A549 treated with dexamethasone at 1 μM for 4 hours (cell line): ENCODE results near the gene TEX28. TPM values are rescaled to one million over a fixed set of nuclear protein-coding genes. Genes with fewer than 3 reads are reported as not detected.

Experiments used
- total RNA-seq: library from RNA; stranded (reverse); fragments of 200-300 nt; extraction: Qiagen RNA extraction; gene quantifications from 5 replicates; pipeline ENCODE4 v1.2.3, GENCODE V29; 2022

The TEX28 gene, protein sequence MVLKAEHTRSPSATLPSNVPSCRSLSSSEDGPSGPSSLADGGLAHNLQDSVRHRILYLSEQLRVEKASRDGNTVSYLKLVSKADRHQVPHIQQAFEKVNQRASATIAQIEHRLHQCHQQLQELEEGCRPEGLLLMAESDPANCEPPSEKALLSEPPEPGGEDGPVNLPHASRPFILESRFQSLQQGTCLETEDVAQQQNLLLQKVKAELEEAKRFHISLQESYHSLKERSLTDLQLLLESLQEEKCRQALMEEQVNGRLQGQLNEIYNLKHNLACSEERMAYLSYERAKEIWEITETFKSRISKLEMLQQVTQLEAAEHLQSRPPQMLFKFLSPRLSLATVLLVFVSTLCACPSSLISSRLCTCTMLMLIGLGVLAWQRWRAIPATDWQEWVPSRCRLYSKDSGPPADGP
- 0.09 TPM in 1 of 5 replicates, not detected in the others for total RNA-seq

GRCh38 chrX:154294791-154295574 is at the start of gene TEX28:
Gene TEX28 (minus strand): TSS chrX:154295124. CDS start chrX:154292117, 3,007 bp downstream.

GRCh38 chrX:154295664-154296310 is 863 bp upstream of the TEX28 start, which contains the start of gene TKTL1:
Gene TKTL1 (plus strand): TSS chrX:154295795. CDS start chrX:154295860, 65 bp downstream.

DNA sequence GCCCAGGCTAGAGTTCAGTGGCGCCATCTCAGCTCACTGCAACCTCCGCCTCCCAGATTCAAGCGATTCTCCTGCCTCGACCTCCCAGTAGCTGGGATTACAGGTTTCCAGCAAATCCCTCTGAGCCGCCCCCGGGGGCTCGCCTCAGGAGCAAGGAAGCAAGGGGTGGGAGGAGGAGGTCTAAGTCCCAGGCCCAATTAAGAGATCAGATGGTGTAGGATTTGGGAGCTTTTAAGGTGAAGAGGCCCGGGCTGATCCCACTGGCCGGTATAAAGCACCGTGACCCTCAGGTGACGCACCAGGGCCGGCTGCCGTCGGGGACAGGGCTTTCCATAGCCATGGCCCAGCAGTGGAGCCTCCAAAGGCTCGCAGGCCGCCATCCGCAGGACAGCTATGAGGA is 37.6 kb downstream of the TEX28 start, which contains the start of gene OPN1MW3:
OPN1MW3 (plus strand) TSS at position 301 of the 400 bp plus-strand sequence; CDS start at position 339, 38 bp downstream.

Other genes with a start within 250 kb of the TEX28 start
- gene MECP2, start 197.4 kb downstream of the TEX28 start, total RNA-seq, result 16.2 to 25.6 TPM (median 22.5 TPM) in 5 replicates
- not detected in 5 replicates for gene OPN1LW, start 150.9 kb downstream of the TEX28 start, total RNA-seq
- not detected in 5 replicates for gene OPN1MW, start 112.5 kb downstream of the TEX28 start, total RNA-seq
- gene OPN1MW2, start 75.4 kb downstream of the TEX28 start, total RNA-seq, result not detected in 5 replicates
- gene OPN1MW3, start 37.5 kb downstream of the TEX28 start, total RNA-seq, result not detected in 5 replicates
- gene TKTL1, start 671 bp upstream of the TEX28 start, total RNA-seq, result 0.11 to 0.19 TPM (median 0.12 TPM) in 4 of 5 replicates, not detected in the other
- gene FLNA, start 79.5 kb upstream of the TEX28 start, total RNA-seq, result 1,222 to 1,700 TPM (median 1,580 TPM) in 5 replicates
- 134 to 157 TPM (median 149 TPM) in 5 replicates for gene EMD, start 84.2 kb upstream of the TEX28 start, total RNA-seq
- gene RPL10, start 103.3 kb upstream of the TEX28 start, total RNA-seq, result 4,314 to 5,661 TPM (median 4,476 TPM) in 5 replicates
- gene DNASE1L1, start 114.1 kb upstream of the TEX28 start, total RNA-seq, result 24.9 to 30.3 TPM (median 28.4 TPM) in 5 replicates
- gene TAFAZZIN, start 116.4 kb upstream of the TEX28 start, total RNA-seq, result 30.5 to 39.0 TPM (median 34.2 TPM) in 5 replicates
- gene ATP6AP1, start 133.6 kb upstream of the TEX28 start, total RNA-seq, result 73.1 to 108 TPM (median 104 TPM) in 5 replicates
- 83.8 to 110 TPM (median 102 TPM) in 5 replicates for gene GDI1, start 142.0 kb upstream of the TEX28 start, total RNA-seq
- gene FAM50A, start 149.0 kb upstream of the TEX28 start, total RNA-seq, result 102 to 123 TPM (median 110 TPM) in 5 replicates
- 5.6 to 25.1 TPM (median 13.8 TPM) in 5 replicates for gene PLXNA3, start 163.2 kb upstream of the TEX28 start, total RNA-seq
- gene LAGE3, start 184.2 kb upstream of the TEX28 start, total RNA-seq, result 46.2 to 57.3 TPM (median 56.4 TPM) in 5 replicates
- 60.1 to 68.0 TPM (median 66.5 TPM) in 5 replicates for gene UBL4A, start 191.5 kb upstream of the TEX28 start, total RNA-seq
- 29.1 to 41.5 TPM (median 40.6 TPM) in 5 replicates for gene SLC10A3, start 195.5 kb upstream of the TEX28 start, total RNA-seq
- gene FAM3A, start 221.1 kb upstream of the TEX28 start, total RNA-seq, result 34.7 to 46.6 TPM (median 42.6 TPM) in 5 replicates